SKM-1 treated with dmso at 0.1 percent for 144 hours (cell line): ENCODE results near the gene CREB5.

ENCODE experiments used
- DNase-seq: peaks from one replicate; lab custom pipeline; 2025; ENCODE audit not compliant: unreplicated experiment; lab: John Stamatoyannopoulos, UW

Gene CREB5

GRCh38 chr7:28669330-28669729 lies 257.0 kb downstream of the CREB5 start:
- DNase-seq, result peak; percentile 14

- DNase-seq, result no peak
Measured at GRCh38 chr7:28671526-28671925, 259.2 kb downstream of the CREB5 start.

- DNase-seq, result no peak
Measured at GRCh38 chr7:28672397-28672797, 260.1 kb downstream of the CREB5 start.

- DNase-seq, result no peak
Measured at GRCh38 chr7:28674359-28674782, 262.1 kb downstream of the CREB5 start.

GRCh38 chr7:28675429-28675828 lies 263.1 kb downstream of the CREB5 start:
- no peak for DNase-seq

GRCh38 chr7:28677668-28678067 lies 265.4 kb downstream of the CREB5 start:
- DNase-seq, result no peak

- DNase-seq, result no peak
Measured at GRCh38 chr7:28678431-28678965, 266.2 kb downstream of the CREB5 start.

- peak; percentile 10 for DNase-seq
Measured at GRCh38 chr7:28681693-28682310, 269.5 kb downstream of the CREB5 start.

- DNase-seq, result no peak
Measured at GRCh38 chr7:28682801-28683200, 270.5 kb downstream of the CREB5 start.

GRCh38 chr7:28684650-28685241 lies 272.4 kb downstream of the CREB5 start:
- peak; percentile 82 for DNase-seq

- no peak for DNase-seq
Measured at GRCh38 chr7:28685242-28685643, 272.9 kb downstream of the CREB5 start.

GRCh38 chr7:28685644-28686417 lies 273.5 kb downstream of the CREB5 start:
- DNase-seq, result peak; percentile 92

GRCh38 chr7:28686418-28686800 lies 274.1 kb downstream of the CREB5 start:
- peak; percentile 55 for DNase-seq

GRCh38 chr7:28687537-28687936 lies 275.2 kb downstream of the CREB5 start:
- peak; percentile 7 for DNase-seq

GRCh38 chr7:28688174-28688573 lies 275.9 kb downstream of the CREB5 start:
- no peak for DNase-seq

GRCh38 chr7:28688651-28689050 lies 276.3 kb downstream of the CREB5 start:
- DNase-seq, result no peak

GRCh38 chr7:28695300-28696295 lies 283.3 kb downstream of the CREB5 start:
- DNase-seq, result no peak

- DNase-seq, result no peak
Measured at GRCh38 chr7:28697913-28698563, 285.7 kb downstream of the CREB5 start.

- no peak for DNase-seq
Measured at GRCh38 chr7:28698840-28699239, 286.5 kb downstream of the CREB5 start.

- no peak for DNase-seq
Measured at GRCh38 chr7:28700096-28700495, 287.8 kb downstream of the CREB5 start.
